ENCODE data around the gene SRGAP2C.
"Not testable (repeated sequence)": the region's sequence is repeated elsewhere in the genome, so short reads cannot be mapped to it uniquely, and the experiment has no call there.

DNA sequence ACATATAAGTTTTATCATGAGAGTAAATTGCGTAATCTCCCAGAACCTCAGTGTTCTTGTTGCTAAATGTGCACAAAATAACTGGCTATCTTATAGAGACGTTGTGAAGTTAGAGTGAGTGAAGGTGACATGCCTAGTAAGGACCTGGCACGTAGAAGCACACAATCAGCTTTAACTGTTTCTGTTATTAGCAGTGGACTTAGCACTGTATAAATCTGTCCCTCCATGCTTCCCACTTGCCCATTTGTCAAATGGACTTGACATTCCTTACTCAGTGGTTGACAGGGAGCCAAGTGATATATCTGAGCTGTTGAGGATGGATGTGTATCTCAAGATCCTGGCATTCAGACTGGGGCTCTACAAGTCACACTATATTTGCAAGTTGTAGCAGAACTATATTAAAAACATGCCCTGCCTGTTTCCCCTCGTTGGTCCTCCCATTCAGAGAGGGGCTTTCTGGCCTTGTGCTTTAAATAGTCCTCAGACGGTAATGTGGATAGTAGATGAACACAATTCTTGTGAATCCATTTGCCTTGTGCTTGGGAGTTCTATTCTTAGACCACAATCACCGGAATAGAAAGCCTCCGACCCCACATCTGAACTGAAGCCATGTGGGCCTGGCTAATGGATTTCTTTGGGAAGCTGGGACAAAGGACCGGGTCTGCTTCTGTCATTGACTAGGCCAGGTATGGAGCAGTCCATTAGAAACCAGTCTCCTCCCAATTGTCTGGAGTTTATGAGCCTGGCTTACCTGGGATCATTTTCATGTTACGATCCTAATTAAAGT, 43.0 kb downstream of the SRGAP2C start:
- TF ChIP-seq, protein P1, sequence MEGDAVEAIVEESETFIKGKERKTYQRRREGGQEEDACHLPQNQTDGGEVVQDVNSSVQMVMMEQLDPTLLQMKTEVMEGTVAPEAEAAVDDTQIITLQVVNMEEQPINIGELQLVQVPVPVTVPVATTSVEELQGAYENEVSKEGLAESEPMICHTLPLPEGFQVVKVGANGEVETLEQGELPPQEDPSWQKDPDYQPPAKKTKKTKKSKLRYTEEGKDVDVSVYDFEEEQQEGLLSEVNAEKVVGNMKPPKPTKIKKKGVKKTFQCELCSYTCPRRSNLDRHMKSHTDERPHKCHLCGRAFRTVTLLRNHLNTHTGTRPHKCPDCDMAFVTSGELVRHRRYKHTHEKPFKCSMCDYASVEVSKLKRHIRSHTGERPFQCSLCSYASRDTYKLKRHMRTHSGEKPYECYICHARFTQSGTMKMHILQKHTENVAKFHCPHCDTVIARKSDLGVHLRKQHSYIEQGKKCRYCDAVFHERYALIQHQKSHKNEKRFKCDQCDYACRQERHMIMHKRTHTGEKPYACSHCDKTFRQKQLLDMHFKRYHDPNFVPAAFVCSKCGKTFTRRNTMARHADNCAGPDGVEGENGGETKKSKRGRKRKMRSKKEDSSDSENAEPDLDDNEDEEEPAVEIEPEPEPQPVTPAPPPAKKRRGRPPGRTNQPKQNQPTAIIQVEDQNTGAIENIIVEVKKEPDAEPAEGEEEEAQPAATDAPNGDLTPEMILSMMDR (IDR thresholded peaks at IDR 0.05) = not testable (repeated sequence)
- TF ChIP-seq POLR2AphosphoS5 (IDR thresholded peaks at IDR 0.05; ENCODE audit: insufficient read depth in 1 of 2, low read depth in 1 of 2); POLR2A (IDR thresholded peaks at IDR 0.05): not testable (repeated sequence)

All from vagina (tissue), 2 donors.